Measurements from ENCODE around the gene IPMK.

IPMK gene

GRCh38 chr10:58220769-58221451 lies 46.8 kb downstream of the IPMK start:
- Histone ChIP-seq H3K4me3 (ENCODE audit: low read depth, low read length) (no peak overlapping the region), H3K27me3 (ENCODE audit: insufficient read depth, low read length) (no peaks in the 10 kb centered on the region), H3K4me1 (ENCODE audit: control insufficient read depth, insufficient read depth, low read length, unreplicated experiment) (peaks cover 15% of the 10 kb centered on the region), H2AFZ (ENCODE audit: low read length, unreplicated experiment) (no peak overlapping the region), H3K79me2 (ENCODE audit: control insufficient read depth, insufficient read depth, low read length, unreplicated experiment) (no peaks in the 10 kb centered on the region), H3K36me3 (ENCODE audit: insufficient read depth, low read length) (peaks cover 3% of the 10 kb centered on the region; the same call in 1 of the 2 replicates), H3K27ac (ENCODE audit: low read depth, low read length) (no peak overlapping the region)

- H3K79me2 ChIP-seq (ENCODE audit: control insufficient read depth, insufficient read depth, low read length, unreplicated experiment), result no peaks in the 10 kb centered on the region
- peaks cover 15% of the 10 kb centered on the region for H3K4me1 ChIP-seq (ENCODE audit: control insufficient read depth, insufficient read depth, low read length, unreplicated experiment)
- no peak overlapping the region for H3K27ac ChIP-seq (ENCODE audit: low read depth, low read length)
- H3K4me3 ChIP-seq (ENCODE audit: low read depth, low read length), result no peak overlapping the region
- H2AFZ ChIP-seq (ENCODE audit: low read length, unreplicated experiment), result no peak overlapping the region
- H3K27me3 ChIP-seq (ENCODE audit: insufficient read depth, low read length), result no peaks in the 10 kb centered on the region
- H3K36me3 ChIP-seq (ENCODE audit: insufficient read depth, low read length), result 0 out of 2 replicates have a peak, but pooled peaks cover 3% of the 10 kb centered on the region
These were observed 47.8 kb downstream of the IPMK start for GRCh38 chr10:58219875-58220274.

GRCh38 chr10:58217612-58218011 lies 50.1 kb downstream of the IPMK start:
- no peaks in the 10 kb centered on the region for H3K27me3 ChIP-seq (ENCODE audit: insufficient read depth, low read length)
- H2AFZ ChIP-seq (ENCODE audit: low read length, unreplicated experiment), result no peak overlapping the region
- H3K27ac ChIP-seq (ENCODE audit: low read depth, low read length), result 0 out of 2 replicates have a peak overlapping the region, but pooled peaks have one; percentile 6
- H3K4me1 ChIP-seq (ENCODE audit: control insufficient read depth, insufficient read depth, low read length, unreplicated experiment), result peaks cover 15% of the 10 kb centered on the region
- H3K4me3 ChIP-seq (ENCODE audit: low read depth, low read length), result no peak overlapping the region
- no peaks in the 10 kb centered on the region for H3K36me3 ChIP-seq (ENCODE audit: insufficient read depth, low read length)
- no peaks in the 10 kb centered on the region for H3K79me2 ChIP-seq (ENCODE audit: control insufficient read depth, insufficient read depth, low read length, unreplicated experiment)

- H3K4me1 ChIP-seq (ENCODE audit: control insufficient read depth, insufficient read depth, low read length, unreplicated experiment), result peaks cover 1% of the 10 kb centered on the region
These were observed 55.1 kb downstream of the IPMK start for GRCh38 chr10:58212622-58213021.

GRCh38 chr10:58210160-58210559 lies 57.5 kb downstream of the IPMK start:
- Histone ChIP-seq H3K79me2 (ENCODE audit: control insufficient read depth, insufficient read depth, low read length, unreplicated experiment) (no peaks in the 10 kb centered on the region), H3K27me3 (ENCODE audit: insufficient read depth, low read length) (no peaks in the 10 kb centered on the region), H3K4me3 (ENCODE audit: low read depth, low read length) (no peak overlapping the region), H3K36me3 (ENCODE audit: insufficient read depth, low read length) (no peaks in the 10 kb centered on the region; the same call in 1 of the 2 replicates), H3K27ac (ENCODE audit: low read depth, low read length) (no peak overlapping the region), H2AFZ (ENCODE audit: low read length, unreplicated experiment) (no peak overlapping the region), H3K4me1 (ENCODE audit: control insufficient read depth, insufficient read depth, low read length, unreplicated experiment) (no peaks in the 10 kb centered on the region)

More at GRCh38 chr10:58212622-58213021, 55.1 kb downstream of the IPMK start:
- H3K79me2 ChIP-seq (ENCODE audit: control insufficient read depth, insufficient read depth, low read length, unreplicated experiment), result no peaks in the 10 kb centered on the region
- no peak overlapping the region for H2AFZ ChIP-seq (ENCODE audit: low read length, unreplicated experiment)
- no peaks in the 10 kb centered on the region for H3K27me3 ChIP-seq (ENCODE audit: insufficient read depth, low read length)
- no peak overlapping the region for H3K4me3 ChIP-seq (ENCODE audit: low read depth, low read length)
- H3K36me3 ChIP-seq (ENCODE audit: insufficient read depth, low read length), result no peaks in the 10 kb centered on the region; the same call in 1 of the 2 replicates
- H3K27ac ChIP-seq (ENCODE audit: low read depth, low read length), result no peak overlapping the region

GRCh38 chr10:58209669-58210068 lies 58.0 kb downstream of the IPMK start:
- Histone ChIP-seq H3K36me3 (ENCODE audit: insufficient read depth, low read length) (no peaks in the 10 kb centered on the region; the same call in 1 of the 2 replicates), H3K27me3 (ENCODE audit: insufficient read depth, low read length) (no peaks in the 10 kb centered on the region), H2AFZ (ENCODE audit: low read length, unreplicated experiment) (no peak overlapping the region), H3K79me2 (ENCODE audit: control insufficient read depth, insufficient read depth, low read length, unreplicated experiment) (no peaks in the 10 kb centered on the region), H3K4me3 (ENCODE audit: low read depth, low read length) (no peak overlapping the region), H3K4me1 (ENCODE audit: control insufficient read depth, insufficient read depth, low read length, unreplicated experiment) (no peaks in the 10 kb centered on the region), H3K27ac (ENCODE audit: low read depth, low read length) (no peak overlapping the region)

GRCh38 chr10:58206251-58206650 lies 61.4 kb downstream of the IPMK start:
- H3K79me2 ChIP-seq (ENCODE audit: control insufficient read depth, insufficient read depth, low read length, unreplicated experiment), result no peaks in the 10 kb centered on the region
- H3K4me1 ChIP-seq (ENCODE audit: control insufficient read depth, insufficient read depth, low read length, unreplicated experiment), result no peaks in the 10 kb centered on the region
- no peak overlapping the region for H3K27ac ChIP-seq (ENCODE audit: low read depth, low read length)
- no peak overlapping the region for H2AFZ ChIP-seq (ENCODE audit: low read length, unreplicated experiment)
- H3K36me3 ChIP-seq (ENCODE audit: insufficient read depth, low read length), result no peaks in the 10 kb centered on the region
- no peak overlapping the region for H3K4me3 ChIP-seq (ENCODE audit: low read depth, low read length)
- H3K27me3 ChIP-seq (ENCODE audit: insufficient read depth, low read length), result no peaks in the 10 kb centered on the region

GRCh38 chr10:58201704-58202103 lies 66.0 kb downstream of the IPMK start:
- Histone ChIP-seq H3K4me1 (ENCODE audit: control insufficient read depth, insufficient read depth, low read length, unreplicated experiment) (no peaks in the 10 kb centered on the region), H3K4me3 (ENCODE audit: low read depth, low read length) (no peak overlapping the region), H3K27ac (ENCODE audit: low read depth, low read length) (no peak overlapping the region), H2AFZ (ENCODE audit: low read length, unreplicated experiment) (no peak overlapping the region), H3K79me2 (ENCODE audit: control insufficient read depth, insufficient read depth, low read length, unreplicated experiment) (no peaks in the 10 kb centered on the region), H3K27me3 (ENCODE audit: insufficient read depth, low read length) (no peaks in the 10 kb centered on the region), H3K36me3 (ENCODE audit: insufficient read depth, low read length) (no peaks in the 10 kb centered on the region)

GRCh38 chr10:58189269-58189668 lies 78.4 kb downstream of the IPMK start:
- Histone ChIP-seq H2AFZ (ENCODE audit: low read length, unreplicated experiment) (no peak overlapping the region), H3K27me3 (ENCODE audit: insufficient read depth, low read length) (no peaks in the 10 kb centered on the region), H3K36me3 (ENCODE audit: insufficient read depth, low read length) (no peaks in the 10 kb centered on the region), H3K27ac (ENCODE audit: low read depth, low read length) (no peak overlapping the region), H3K4me3 (ENCODE audit: low read depth, low read length) (no peak overlapping the region), H3K79me2 (ENCODE audit: control insufficient read depth, insufficient read depth, low read length, unreplicated experiment) (no peaks in the 10 kb centered on the region), H3K4me1 (ENCODE audit: control insufficient read depth, insufficient read depth, low read length, unreplicated experiment) (peaks cover 4% of the 10 kb centered on the region)

GRCh38 chr10:58184120-58184670 lies 83.5 kb downstream of the IPMK start:
- Histone ChIP-seq H3K79me2 (ENCODE audit: control insufficient read depth, insufficient read depth, low read length, unreplicated experiment) (no peaks in the 10 kb centered on the region), H2AFZ (ENCODE audit: low read length, unreplicated experiment) (no peak overlapping the region), H3K36me3 (ENCODE audit: insufficient read depth, low read length) (no peaks in the 10 kb centered on the region), H3K4me3 (ENCODE audit: low read depth, low read length) (no peak overlapping the region), H3K27me3 (ENCODE audit: insufficient read depth, low read length) (no peaks in the 10 kb centered on the region), H3K27ac (ENCODE audit: low read depth, low read length) (no peak overlapping the region), H3K4me1 (ENCODE audit: control insufficient read depth, insufficient read depth, low read length, unreplicated experiment) (peaks cover 3% of the 10 kb centered on the region)

GRCh38 chr10:58180666-58181065 lies 87.0 kb downstream of the IPMK start:
- Histone ChIP-seq H3K79me2 (ENCODE audit: control insufficient read depth, insufficient read depth, low read length, unreplicated experiment) (no peaks in the 10 kb centered on the region), H3K4me3 (ENCODE audit: low read depth, low read length) (no peak overlapping the region), H2AFZ (ENCODE audit: low read length, unreplicated experiment) (no peak overlapping the region)

More at GRCh38 chr10:58180666-58181065, 87.0 kb downstream of the IPMK start:
- no peaks in the 10 kb centered on the region for H3K4me1 ChIP-seq (ENCODE audit: control insufficient read depth, insufficient read depth, low read length, unreplicated experiment)
- H3K27me3 ChIP-seq (ENCODE audit: insufficient read depth, low read length), result no peaks in the 10 kb centered on the region
- H3K36me3 ChIP-seq (ENCODE audit: insufficient read depth, low read length), result no peaks in the 10 kb centered on the region
- H3K27ac ChIP-seq (ENCODE audit: low read depth, low read length), result no peak overlapping the region

Measured in ACC112 (cell line).